ENCODE measurements around the gene YWHAE. TPM values are rescaled to one million over a fixed set of nuclear protein-coding genes. Genes with fewer than 3 reads are reported as not detected.

The YWHAE gene
- total and polyA plus RNA-seq, 9 of the 15 experiments (the other 6 are each of a cell fraction or from before 2014, with no cell fraction given), result 184 to 727 (median 448) TPM

GRCh38 chr17:1413281-1413791 lies 13.3 kb upstream of the YWHAE start (continued):
- TF ChIP-seq, protein P1, sequence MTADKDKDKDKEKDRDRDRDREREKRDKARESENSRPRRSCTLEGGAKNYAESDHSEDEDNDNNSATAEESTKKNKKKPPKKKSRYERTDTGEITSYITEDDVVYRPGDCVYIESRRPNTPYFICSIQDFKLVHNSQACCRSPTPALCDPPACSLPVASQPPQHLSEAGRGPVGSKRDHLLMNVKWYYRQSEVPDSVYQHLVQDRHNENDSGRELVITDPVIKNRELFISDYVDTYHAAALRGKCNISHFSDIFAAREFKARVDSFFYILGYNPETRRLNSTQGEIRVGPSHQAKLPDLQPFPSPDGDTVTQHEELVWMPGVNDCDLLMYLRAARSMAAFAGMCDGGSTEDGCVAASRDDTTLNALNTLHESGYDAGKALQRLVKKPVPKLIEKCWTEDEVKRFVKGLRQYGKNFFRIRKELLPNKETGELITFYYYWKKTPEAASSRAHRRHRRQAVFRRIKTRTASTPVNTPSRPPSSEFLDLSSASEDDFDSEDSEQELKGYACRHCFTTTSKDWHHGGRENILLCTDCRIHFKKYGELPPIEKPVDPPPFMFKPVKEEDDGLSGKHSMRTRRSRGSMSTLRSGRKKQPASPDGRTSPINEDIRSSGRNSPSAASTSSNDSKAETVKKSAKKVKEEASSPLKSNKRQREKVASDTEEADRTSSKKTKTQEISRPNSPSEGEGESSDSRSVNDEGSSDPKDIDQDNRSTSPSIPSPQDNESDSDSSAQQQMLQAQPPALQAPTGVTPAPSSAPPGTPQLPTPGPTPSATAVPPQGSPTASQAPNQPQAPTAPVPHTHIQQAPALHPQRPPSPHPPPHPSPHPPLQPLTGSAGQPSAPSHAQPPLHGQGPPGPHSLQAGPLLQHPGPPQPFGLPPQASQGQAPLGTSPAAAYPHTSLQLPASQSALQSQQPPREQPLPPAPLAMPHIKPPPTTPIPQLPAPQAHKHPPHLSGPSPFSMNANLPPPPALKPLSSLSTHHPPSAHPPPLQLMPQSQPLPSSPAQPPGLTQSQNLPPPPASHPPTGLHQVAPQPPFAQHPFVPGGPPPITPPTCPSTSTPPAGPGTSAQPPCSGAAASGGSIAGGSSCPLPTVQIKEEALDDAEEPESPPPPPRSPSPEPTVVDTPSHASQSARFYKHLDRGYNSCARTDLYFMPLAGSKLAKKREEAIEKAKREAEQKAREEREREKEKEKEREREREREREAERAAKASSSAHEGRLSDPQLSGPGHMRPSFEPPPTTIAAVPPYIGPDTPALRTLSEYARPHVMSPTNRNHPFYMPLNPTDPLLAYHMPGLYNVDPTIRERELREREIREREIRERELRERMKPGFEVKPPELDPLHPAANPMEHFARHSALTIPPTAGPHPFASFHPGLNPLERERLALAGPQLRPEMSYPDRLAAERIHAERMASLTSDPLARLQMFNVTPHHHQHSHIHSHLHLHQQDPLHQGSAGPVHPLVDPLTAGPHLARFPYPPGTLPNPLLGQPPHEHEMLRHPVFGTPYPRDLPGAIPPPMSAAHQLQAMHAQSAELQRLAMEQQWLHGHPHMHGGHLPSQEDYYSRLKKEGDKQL (CRISPR knock-in tag; IDR thresholded peaks at IDR 0.05; ENCODE audit: borderline replicate concordance), result no peak
- TF ChIP-seq NCOR1 (IDR thresholded peaks at IDR 0.05) (no peak), CHCHD3 (CRISPR knock-in tag; IDR thresholded peaks at IDR 0.05) (no peak), ILK (tag; IDR thresholded peaks at IDR 0.05; ENCODE audit: borderline replicate concordance, low read depth) (no peak), ELF2 (CRISPR knock-in tag; IDR thresholded peaks at IDR 0.05) (no peak), EP300 (IDR thresholded peaks at IDR 0.05; ENCODE audit: low read length) (peak; percentile 14; the same call in 1 of the 2 replicates), ZNF76 (CRISPR knock-in tag; IDR thresholded peaks at IDR 0.05; ENCODE audit: borderline replicate concordance) (no peak), MXI1 (IDR thresholded peaks at IDR 0.05; ENCODE audit: low read depth, low read length) (no peak), ETV1 (tag; conservative IDR thresholded peaks at IDR 0.05; ENCODE audit: low read depth) (peak; percentile 93), HDAC8 (tag; IDR thresholded peaks at IDR 0.05) (no peak), ZNF584 (CRISPR knock-in tag; IDR thresholded peaks at IDR 0.05; ENCODE audit: low read depth) (no peak)
- TF ChIP-seq, protein P2, sequence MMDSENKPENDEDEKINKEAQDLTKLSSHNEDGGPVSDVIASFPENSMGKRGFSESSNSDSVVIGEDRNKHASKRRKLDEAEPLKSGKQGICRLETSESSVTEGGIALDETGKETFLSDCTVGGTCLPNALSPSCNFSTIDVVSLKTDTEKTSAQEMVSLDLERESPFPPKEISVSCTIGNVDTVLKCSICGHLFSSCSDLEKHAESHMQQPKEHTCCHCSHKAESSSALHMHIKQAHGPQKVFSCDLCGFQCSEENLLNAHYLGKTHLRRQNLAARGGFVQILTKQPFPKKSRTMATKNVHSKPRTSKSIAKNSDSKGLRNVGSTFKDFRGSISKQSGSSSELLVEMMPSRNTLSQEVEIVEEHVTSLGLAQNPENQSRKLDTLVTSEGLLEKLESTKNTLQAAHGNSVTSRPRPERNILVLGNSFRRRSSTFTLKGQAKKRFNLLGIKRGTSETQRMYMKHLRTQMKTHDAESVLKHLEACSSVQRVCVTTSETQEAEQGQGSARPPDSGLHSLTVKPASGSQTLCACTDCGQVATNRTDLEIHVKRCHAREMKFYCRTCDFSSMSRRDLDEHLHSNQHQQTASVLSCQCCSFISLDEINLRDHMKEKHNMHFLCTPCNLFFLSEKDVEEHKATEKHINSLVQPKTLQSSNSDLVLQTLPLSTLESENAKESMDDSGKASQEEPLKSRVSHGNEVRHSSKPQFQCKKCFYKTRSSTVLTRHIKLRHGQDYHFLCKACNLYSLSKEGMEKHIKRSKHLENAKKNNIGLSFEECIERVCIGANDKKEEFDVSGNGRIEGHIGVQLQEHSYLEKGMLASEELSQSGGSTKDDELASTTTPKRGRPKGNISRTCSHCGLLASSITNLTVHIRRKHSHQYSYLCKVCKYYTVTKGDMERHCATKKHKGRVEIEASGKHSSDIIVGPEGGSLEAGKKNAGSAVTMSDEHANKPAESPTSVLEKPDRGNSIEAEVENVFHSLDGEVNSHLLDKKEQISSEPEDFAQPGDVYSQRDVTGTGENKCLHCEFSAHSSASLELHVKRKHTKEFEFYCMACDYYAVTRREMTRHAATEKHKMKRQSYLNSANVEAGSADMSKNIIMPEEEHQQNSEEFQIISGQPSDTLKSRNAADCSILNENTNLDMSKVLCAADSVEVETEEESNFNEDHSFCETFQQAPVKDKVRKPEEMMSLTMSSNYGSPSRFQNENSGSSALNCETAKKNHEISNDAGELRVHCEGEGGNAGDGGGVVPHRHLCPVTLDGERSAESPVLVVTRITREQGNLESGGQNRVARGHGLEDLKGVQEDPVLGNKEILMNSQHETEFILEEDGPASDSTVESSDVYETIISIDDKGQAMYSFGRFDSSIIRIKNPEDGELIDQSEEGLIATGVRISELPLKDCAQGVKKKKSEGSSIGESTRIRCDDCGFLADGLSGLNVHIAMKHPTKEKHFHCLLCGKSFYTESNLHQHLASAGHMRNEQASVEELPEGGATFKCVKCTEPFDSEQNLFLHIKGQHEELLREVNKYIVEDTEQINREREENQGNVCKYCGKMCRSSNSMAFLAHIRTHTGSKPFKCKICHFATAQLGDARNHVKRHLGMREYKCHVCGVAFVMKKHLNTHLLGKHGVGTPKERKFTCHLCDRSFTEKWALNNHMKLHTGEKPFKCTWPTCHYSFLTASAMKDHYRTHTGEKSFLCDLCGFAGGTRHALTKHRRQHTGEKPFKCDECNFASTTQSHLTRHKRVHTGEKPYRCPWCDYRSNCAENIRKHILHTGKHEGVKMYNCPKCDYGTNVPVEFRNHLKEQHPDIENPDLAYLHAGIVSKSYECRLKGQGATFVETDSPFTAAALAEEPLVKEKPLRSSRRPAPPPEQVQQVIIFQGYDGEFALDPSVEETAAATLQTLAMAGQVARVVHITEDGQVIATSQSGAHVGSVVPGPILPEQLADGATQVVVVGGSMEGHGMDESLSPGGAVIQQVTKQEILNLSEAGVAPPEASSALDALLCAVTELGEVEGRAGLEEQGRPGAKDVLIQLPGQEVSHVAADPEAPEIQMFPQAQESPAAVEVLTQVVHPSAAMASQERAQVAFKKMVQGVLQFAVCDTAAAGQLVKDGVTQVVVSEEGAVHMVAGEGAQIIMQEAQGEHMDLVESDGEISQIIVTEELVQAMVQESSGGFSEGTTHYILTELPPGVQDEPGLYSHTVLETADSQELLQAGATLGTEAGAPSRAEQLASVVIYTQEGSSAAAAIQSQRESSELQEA (IDR thresholded peaks at IDR 0.05; ENCODE audit: low read depth), result no peak
- TF ChIP-seq, protein P3, sequence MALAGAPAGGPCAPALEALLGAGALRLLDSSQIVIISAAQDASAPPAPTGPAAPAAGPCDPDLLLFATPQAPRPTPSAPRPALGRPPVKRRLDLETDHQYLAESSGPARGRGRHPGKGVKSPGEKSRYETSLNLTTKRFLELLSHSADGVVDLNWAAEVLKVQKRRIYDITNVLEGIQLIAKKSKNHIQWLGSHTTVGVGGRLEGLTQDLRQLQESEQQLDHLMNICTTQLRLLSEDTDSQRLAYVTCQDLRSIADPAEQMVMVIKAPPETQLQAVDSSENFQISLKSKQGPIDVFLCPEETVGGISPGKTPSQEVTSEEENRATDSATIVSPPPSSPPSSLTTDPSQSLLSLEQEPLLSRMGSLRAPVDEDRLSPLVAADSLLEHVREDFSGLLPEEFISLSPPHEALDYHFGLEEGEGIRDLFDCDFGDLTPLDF (CRISPR knock-in tag; IDR thresholded peaks at IDR 0.05), result no peak

All from K562 (cell line).